ENCODE measurements around the gene PARVB. TPM values are rescaled to one million over a fixed set of nuclear protein-coding genes. Genes with fewer than 3 reads are reported as not detected.

The PARVB gene
- total RNA-seq, 1 donor from 2014 or later, result 52.7 TPM

DNA sequence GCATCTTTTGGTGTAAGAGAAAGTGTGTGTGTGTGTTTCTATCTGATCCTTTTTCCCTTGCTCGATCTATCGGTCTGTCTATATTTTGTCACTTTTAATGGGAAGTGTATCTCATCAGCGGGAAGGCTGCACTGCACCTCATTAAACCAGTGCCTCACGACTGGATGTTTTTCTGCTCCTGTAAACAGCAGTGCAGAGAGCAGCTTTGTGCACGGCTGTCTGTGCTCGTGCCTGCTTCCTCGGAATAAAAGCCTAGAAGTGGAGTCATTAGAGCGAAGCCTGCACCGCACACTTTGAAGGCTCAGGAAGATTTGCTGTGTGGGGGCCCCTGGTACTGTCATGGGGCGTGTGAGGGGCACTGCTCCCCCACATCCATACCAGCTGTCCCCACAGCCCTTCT lies 129.6 kb downstream of the PARVB start:
- intact Hi-C loops (cut with micrococcal nuclease), result no loop called here

GRCh38 chr22:44154436-44154942 lies 130.4 kb downstream of the PARVB start:
- intact Hi-C loops (cut with micrococcal nuclease), result no loop called here

GRCh38 chr22:44155115-44155514 lies 131.0 kb downstream of the PARVB start:
- intact Hi-C loops (cut with micrococcal nuclease), result no loop called here

DNA sequence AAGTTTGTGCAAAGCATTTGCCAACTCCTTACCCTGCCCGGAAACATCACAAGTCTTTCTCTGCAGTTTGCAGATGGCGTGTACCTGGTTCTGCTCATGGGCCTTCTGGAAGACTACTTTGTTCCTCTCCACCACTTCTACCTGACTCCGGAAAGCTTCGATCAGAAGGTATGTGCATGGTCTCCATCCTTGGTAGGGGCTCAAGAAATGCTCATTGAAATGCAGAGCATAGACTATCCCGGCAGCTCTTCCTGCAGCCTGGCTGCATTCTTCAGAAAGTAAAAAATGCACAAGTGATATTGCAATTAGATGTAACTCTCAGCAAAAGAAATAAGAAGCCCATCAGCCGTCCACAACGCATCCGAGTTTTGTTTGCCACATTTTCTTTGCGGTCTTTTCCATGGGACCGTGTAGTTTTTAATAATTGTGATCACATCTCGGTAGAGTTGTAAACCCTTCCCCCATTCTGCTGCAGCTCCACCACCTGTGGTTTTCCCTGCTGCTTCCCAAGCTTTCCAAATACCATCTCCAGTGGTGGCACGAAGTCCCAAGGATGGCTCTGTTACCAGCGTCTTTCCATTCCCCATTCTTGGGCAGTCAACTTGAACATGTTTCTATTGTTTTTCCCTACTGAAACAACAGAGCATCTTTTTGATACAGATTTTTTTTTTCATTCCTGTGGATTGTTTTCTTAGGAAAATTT lies 134.0 kb downstream of the PARVB start:
- intact Hi-C loops (cut with micrococcal nuclease), result no loop called here

- intact Hi-C loops (cut with micrococcal nuclease), result no loop called here
Observed at GRCh38 chr22:44158816-44159215, 134.7 kb downstream of the PARVB start.

DNA sequence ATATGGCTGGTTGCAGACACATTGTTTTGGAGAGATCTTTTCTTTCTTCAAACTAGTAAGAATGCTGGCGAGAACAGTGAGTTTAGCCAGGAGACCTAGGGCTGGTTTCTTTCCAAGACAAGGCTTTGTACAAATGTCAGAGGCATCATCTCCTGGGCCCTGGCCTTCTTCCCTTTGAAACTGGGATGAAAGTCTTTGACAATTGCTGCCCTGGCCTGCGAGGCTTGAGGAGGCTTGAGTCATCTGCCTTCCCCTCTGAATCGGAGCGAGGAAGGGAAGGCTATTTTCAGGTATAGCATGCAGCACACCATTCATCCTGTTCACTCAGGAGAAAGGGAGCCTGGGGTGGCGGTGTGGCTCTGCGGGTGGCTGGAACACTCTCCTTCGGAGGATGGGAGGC lies 135.1 kb downstream of the PARVB start:
- intact Hi-C loops (cut with micrococcal nuclease), result no loop called here

DNA sequence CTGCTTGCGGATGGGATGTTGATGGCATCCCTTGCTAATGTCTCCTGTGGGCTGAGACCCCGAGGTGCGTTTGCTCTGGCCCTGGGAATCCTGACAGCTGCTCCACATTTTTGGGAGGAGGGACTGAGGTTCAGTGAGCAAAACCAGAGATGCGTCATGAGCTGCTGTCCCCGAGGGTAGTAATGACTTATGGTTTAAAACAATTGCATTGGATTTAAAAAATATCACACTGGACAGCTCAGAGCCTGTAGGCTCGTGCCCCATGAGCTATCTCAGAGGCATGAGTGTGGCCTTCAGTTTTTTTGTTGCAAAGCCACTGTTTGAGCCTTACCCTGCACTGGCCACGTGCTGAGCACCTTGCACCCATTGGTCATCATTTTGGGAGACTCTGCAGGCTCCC lies 135.7 kb downstream of the PARVB start:
- intact Hi-C loops (cut with micrococcal nuclease), result no loop called here

- intact Hi-C loops (cut with micrococcal nuclease), result no loop called here
Observed at GRCh38 chr22:44160421-44160820, 136.3 kb downstream of the PARVB start.

DNA sequence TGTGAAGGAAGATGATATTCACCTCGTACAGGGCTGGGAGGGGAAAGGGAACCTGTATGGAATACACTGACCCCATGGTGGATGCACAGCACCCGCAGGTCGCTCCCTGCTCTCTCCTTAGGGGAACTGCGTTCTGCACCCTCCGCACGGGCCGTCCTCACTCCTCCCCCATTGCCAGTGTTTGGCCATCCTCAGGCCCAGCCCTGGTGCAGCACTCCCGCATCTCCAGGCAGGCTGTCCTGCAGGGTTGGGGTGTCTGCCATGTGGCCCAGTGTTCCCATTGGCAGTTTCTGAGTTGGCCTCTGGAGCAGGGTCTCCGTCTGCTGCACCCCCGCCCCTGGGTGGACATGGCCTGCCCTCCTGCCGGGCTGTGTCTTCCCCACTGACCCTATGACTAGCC lies 137.6 kb downstream of the PARVB start:
- intact Hi-C loops (cut with micrococcal nuclease), result no loop called here

DNA sequence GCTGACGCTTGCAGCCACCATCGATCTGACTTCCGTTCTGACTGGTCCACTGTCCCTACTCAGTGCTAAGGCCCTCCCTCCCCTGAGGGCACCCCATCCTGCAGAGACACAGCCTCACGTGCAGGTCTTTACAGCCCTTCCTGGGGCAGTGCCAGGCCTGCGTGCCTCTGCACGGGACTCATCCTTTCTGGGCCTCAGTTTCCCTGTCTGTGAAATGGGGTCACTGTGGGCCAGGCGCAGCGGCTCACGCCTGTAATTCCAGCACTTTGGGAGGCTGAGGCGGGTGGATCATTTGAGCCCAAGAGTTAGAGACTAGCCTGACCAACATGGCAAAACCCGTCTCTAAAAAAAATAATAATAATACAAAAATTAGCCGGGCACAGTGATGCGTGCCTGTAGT lies 138.9 kb downstream of the PARVB start:
- intact Hi-C loops (cut with micrococcal nuclease), result no loop called here

DNA sequence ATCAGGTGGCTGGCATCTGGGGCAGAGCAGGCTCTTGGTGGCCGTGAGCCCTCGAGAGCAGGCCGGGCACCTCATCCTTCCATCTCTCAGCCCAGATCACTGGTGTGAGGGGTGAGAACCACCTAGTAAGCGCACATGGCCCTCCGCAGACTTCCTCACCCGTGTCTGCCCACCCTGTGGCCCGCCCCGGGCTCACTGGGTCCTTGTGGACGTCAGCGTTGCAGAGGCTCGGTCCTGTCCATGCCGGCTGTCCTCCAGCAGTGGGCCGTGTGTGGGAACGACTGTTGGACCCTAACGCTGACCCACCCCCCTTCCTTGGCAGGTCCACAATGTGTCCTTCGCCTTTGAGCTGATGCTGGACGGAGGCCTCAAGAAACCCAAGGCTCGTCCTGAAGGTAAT lies 139.4 kb downstream of the PARVB start:
- intact Hi-C loops (cut with micrococcal nuclease), result no loop called here

- intact Hi-C loops (cut with micrococcal nuclease), result no loop called here
Observed at GRCh38 chr22:44164031-44164430, 139.9 kb downstream of the PARVB start.

DNA sequence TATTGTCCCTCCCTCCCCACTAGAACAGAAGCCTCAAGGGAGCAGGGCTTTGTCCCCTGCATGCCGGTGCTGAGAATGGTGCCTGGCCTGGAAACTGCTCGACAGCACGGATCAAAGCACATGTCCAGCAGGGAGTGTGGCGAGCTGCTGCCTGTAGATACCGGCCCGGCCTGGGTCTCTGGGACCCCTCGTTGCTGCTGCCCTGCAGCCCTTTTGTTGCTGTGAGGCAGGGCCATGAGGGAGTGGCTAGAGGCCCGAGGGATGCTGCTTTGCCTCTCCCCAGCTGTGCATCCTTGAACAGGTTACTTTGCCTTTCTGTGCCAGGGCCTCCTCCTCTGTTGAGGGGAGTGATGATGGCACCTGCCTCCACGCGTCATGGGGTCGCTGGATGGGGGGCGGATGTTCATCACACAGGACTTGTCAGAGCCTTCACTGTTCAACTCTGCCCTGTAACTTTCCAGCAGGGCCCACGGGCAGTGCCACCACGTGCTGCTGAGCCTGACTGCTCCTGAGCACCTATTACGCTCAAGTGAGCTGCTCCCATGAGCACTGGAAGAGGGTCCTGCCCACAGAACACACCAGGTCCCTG lies 141.3 kb downstream of the PARVB start:
- intact Hi-C loops (cut with micrococcal nuclease), result no loop called here

DNA sequence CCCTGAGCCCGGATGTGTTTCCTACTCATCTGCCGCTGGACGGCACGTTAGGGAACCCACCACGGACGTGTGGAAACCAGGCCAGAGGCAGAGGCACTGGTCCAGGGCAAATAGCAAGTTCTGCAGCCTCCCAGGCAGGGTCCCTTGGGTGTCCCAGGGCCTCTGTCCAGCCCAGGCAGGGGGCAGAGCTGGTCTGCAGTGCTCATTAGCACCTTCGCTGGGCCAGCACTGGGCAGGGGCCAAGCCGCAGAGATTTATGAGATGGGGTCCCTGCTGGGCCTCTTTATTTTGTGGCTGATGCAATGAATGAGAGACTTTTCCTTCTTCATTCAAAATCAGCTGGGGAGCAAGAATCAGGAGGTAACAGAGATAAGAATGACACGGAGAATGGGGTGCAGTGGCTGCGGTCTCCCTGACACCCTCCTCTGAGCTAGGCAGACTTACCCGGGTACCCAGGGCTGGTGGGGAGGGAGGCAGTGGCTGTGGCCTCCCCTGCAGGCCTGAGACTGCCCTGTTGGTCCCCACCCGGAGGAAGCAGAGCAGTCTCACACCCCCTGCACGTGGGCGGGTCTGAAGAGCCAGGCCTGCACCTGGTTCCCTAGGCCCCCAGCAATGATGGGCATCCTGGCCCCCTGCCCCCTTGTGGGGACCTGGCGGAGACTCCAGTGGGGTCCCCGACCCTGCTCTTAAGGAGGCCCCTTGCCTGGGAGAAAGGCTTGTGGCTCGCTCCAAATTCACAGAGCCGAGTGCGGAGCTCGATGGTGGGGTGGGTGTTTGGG lies 142.6 kb downstream of the PARVB start:
- intact Hi-C loops (cut with micrococcal nuclease), result no loop called here

- intact Hi-C loops (cut with micrococcal nuclease), result no loop called here
Observed at GRCh38 chr22:44167501-44167900, 143.4 kb downstream of the PARVB start.

- intact Hi-C loops (cut with micrococcal nuclease), result no loop called here
Observed at GRCh38 chr22:44168206-44168605, 144.1 kb downstream of the PARVB start.

GRCh38 chr22:44170470-44170869 lies 146.4 kb downstream of the PARVB start:
- intact Hi-C loops (cut with micrococcal nuclease), result no loop called here

DNA sequence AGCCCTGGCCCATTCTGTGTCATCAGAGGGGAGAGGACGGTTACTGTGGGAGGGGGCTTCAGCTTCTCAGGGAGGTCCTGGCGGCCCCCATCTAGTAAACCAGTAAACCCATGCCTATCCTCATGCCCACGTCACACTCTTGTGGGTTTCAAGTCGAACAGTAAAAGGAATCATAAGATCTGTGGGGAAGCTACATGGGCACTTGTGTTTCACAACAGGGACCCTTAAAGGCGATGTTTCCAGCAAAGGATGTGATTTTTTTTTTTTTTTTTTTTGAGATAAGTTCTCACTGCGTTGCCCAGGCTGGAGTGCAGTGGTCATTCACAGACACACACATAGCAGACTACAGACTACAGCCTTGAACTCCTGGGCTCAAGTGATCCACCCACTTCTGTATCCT lies 147.5 kb downstream of the PARVB start:
- intact Hi-C loops (cut with micrococcal nuclease), result no loop called here

GRCh38 chr22:44172370-44173108 lies 148.4 kb downstream of the PARVB start:
- intact Hi-C loops (cut with micrococcal nuclease), result no loop called here

GRCh38 chr22:44173154-44173553 lies 149.1 kb downstream of the PARVB start:
- intact Hi-C loops (cut with micrococcal nuclease), result no loop called here

DNA sequence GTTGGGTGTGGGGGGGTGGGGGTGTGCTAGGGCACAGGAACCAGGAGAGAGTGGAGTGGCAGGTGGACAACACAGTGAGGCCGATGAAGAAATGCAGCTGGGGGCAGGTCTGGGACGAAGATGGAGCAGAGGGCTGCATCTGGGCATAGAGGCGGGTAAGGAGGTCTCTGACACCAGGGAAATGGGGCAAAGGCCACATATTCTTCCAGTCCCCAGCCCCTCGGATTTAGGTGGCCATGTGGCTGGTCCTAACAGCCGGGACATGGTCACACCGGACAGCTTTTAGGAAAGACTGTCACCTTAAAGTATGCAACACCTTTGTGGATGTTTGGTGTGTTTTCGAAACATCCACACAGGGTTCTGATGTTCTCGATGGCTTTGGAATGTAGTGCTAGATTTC lies 151.6 kb downstream of the PARVB start:
- intact Hi-C loops (cut with micrococcal nuclease), result no loop called here
